HepG2 (cell line): Measurements from ENCODE around the gene YPEL3. TPM values are rescaled to one million over a fixed set of nuclear protein-coding genes. Genes with fewer than 3 reads are reported as not detected.

Experiments
- CHCHD3 ChIP-seq: sonication (generic); formaldehyde crosslinking; IDR thresholded peaks from 2 replicates; pipeline ENCODE4 v1.8.0; 2022; ENCODE audit warnings: mild to moderate bottlenecking, missing genetic modification reagents, moderate library complexity
- DPF2 ChIP-seq: sonication (generic); formaldehyde crosslinking; IDR thresholded peaks from 2 replicates; pipeline ENCODE4 v1.4.0; 2020; ENCODE audit warnings: mild to moderate bottlenecking, low read depth, missing genetic modification reagents, borderline replicate concordance
- ESRRA ChIP-seq: sonication (generic); formaldehyde crosslinking; IDR thresholded peaks from 2 replicates; pipeline ENCODE4 v1.5.1; 2020; ENCODE audit warnings: mild to moderate bottlenecking, low read depth, missing genetic modification reagents
- GATAD2A ChIP-seq: IDR thresholded peaks from 2 replicates; pipeline ENCODE4 v1.6.1; 2016
- MEF2D ChIP-seq: sonication (generic); formaldehyde crosslinking; IDR thresholded peaks from 2 replicates; pipeline ENCODE4 v1.5.1; 2020; ENCODE audit warnings: mild to moderate bottlenecking, missing genetic modification reagents
- RFX3 ChIP-seq: IDR thresholded peaks from 2 replicates; pipeline ENCODE4 v1.6.1; 2016; ENCODE audit warnings: missing biosample characterization, missing genetic modification reagents
- SOX6 ChIP-seq, 2 experiments: fragments of 450-650 bp in 1 of 2; sonication (generic) in 1 of 2; formaldehyde crosslinking in 1 of 2; IDR thresholded peaks; 2 replicates each; pipeline versions ENCODE4 v1.4.0 to v1.6.1; 2017 to 2020; ENCODE audit warnings: antibody characterized with exemption in 1 of 2, mild to moderate bottlenecking in 1 of 2, missing genetic modification reagents in 1 of 2
- ZFP82 ChIP-seq: sonication (generic); formaldehyde crosslinking; IDR thresholded peaks from 2 replicates; pipeline ENCODE4 v1.5.1; 2020; ENCODE audit warnings: mild to moderate bottlenecking, missing genetic modification reagents, borderline replicate concordance
- ZNF335 ChIP-seq: sonication (generic); formaldehyde crosslinking; IDR thresholded peaks from 2 replicates; pipeline ENCODE4 v1.4.0; 2020; ENCODE audit warnings: missing genetic modification reagents
- ZNF891 ChIP-seq: sonication (generic); formaldehyde crosslinking; IDR thresholded peaks from 2 replicates; pipeline ENCODE4 v1.5.0; 2020; ENCODE audit warnings: mild to moderate bottlenecking, missing genetic modification reagents
- polyA plus RNA-seq, 8 experiments: library from polyadenylated mRNA; depleted of rRNA in 3 of 8; stranded (reverse) in 7 of 8; unstranded in 1 of 8; fragments of >200 nt; fragmentation: Illumina TruSeq in 4 of 8; extraction: Trizol in 4 of 8; gene quantifications; 2 replicates each; pipeline versions ENCODE4 v1.2.1 to v1.2.3, GENCODE V29; 2011 to 2016; ENCODE audit warnings: low read depth in 4 of 8, missing spikeins in 1 of 8, mixed read lengths in 1 of 8; ENCODE audit not compliant: insufficient read depth in 1 of 8
- total RNA-seq, 5 experiments: library from RNA; depleted of rRNA; stranded (reverse); fragments of >200 nt; fragmentation: Illumina TruSeq; extraction: Trizol; gene quantifications; 2 replicates each; pipeline ENCODE4 v1.2.3, GENCODE V29; 2016; ENCODE audit warnings: low read depth in 1 of 5
- TF ChIP-seq, protein P1 (sequence below): sonication (generic); formaldehyde crosslinking; IDR thresholded peaks from 2 replicates; pipeline ENCODE4 v1.4.0; 2020; ENCODE audit warnings: mild to moderate bottlenecking, missing genetic modification reagents
- TF ChIP-seq, protein P2 (sequence below): IDR thresholded peaks from 2 replicates; pipeline ENCODE4 v1.6.1; 2016; ENCODE audit warnings: missing biosample characterization, missing genetic modification reagents, low read depth
- TF ChIP-seq, protein P3 (sequence below): sonication (generic); formaldehyde crosslinking; IDR thresholded peaks from 2 replicates; pipeline ENCODE4 v1.4.0; 2020; ENCODE audit warnings: missing genetic modification reagents
- TF ChIP-seq, protein P4 (sequence below): sonication (generic); formaldehyde crosslinking; conservative IDR thresholded peaks from 2 replicates; pipeline ENCODE4 v1.4.0; 2020; ENCODE audit warnings: mild to moderate bottlenecking, missing genetic modification reagents, moderate library complexity
- TF ChIP-seq, protein P5 (sequence below): IDR thresholded peaks from 2 replicates; pipeline ENCODE4 v1.6.1; 2012; ENCODE audit warnings: low read depth, low read length, improper control_type of control experiment
- TF ChIP-seq, protein P6 (sequence below): sonication (generic); formaldehyde crosslinking; IDR thresholded peaks from 2 replicates; pipeline ENCODE4 v1.4.0; 2020; ENCODE audit warnings: missing genetic modification reagents, mild to moderate bottlenecking, borderline replicate concordance

The YPEL3 gene
- total and polyA plus RNA-seq, 2 of the 13 experiments (the other 11 are each of a cell fraction or from before 2014, with no cell fraction given): 5.4 to 47.0 TPM

DNA sequence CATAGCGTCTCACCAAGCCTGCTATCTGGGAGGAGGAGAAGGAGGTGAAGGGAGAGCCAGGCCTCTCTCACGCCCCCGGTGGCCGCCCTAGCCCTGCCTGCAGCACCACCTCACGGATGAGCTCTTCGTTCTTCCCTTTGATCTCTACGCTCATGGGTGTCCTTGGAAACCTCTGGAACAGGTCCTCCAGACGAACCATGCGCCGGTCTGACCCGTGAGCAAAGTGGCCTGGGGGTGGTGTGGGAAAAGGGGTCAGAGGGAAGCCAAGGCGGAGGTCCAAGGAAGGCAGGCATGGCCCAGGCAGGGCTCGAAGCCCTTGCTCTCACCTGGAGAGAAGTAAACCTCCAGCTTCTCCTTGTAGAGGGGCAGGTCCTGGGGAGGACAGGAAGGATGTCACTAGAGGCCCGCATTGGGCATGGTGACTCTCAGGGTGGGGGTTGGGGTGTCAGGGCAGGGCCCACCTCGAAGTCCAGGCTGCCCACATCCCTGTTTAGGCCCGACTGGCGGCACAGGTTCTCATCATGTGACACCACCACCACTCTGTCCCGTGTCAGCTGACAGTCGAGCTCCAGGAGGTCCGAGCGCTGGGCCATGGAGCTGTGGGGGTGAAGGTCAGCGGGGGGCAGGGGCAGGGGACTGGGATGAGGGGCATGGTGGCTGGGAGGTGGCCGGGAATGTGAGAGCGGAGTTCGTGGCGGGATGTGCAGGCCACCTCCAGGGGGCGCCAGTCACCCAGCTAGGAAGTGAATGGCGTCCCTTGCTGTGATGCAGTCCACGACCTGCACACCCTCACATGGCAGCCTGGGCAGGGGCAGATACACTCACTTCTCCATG is 16.4 kb upstream of the YPEL3 start (continued):
- TF ChIP-seq, protein P1, sequence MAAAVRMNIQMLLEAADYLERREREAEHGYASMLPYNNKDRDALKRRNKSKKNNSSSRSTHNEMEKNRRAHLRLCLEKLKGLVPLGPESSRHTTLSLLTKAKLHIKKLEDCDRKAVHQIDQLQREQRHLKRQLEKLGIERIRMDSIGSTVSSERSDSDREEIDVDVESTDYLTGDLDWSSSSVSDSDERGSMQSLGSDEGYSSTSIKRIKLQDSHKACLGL: peak; percentile 18; the same call in 1 of the 2 replicates
- TF ChIP-seq ZNF335: 0 out of 2 replicates have a peak, but pooled peaks have one; percentile 0
- peak; percentile 51 for TF ChIP-seq GATAD2A
- TF ChIP-seq CHCHD3 (CRISPR knock-in tag): peak; percentile 79
- TF ChIP-seq, protein P2, sequence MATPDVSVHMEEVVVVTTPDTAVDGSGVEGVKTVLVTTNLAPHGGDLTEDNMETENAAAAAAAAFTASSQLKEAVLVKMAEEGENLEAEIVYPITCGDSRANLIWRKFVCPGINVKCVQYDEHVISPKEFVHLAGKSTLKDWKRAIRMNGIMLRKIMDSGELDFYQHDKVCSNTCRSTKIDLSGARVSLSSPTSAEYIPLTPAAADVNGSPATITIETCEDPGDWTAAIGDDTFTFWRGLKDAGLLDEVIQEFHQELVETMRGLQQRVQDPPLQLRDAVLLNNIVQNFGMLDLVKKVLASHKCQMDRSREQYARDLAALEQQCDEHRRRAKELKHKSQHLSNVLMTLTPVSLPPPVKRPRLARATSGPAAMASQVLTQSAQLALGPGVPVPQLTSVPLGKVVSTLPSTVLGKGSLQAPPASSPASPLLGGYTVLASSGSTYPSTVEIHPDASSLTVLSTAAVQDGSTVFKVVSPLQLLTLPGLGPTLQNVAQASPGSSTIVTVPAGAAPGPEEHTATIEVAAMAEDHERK (CRISPR knock-in tag): no peak
- TF ChIP-seq, protein P3, sequence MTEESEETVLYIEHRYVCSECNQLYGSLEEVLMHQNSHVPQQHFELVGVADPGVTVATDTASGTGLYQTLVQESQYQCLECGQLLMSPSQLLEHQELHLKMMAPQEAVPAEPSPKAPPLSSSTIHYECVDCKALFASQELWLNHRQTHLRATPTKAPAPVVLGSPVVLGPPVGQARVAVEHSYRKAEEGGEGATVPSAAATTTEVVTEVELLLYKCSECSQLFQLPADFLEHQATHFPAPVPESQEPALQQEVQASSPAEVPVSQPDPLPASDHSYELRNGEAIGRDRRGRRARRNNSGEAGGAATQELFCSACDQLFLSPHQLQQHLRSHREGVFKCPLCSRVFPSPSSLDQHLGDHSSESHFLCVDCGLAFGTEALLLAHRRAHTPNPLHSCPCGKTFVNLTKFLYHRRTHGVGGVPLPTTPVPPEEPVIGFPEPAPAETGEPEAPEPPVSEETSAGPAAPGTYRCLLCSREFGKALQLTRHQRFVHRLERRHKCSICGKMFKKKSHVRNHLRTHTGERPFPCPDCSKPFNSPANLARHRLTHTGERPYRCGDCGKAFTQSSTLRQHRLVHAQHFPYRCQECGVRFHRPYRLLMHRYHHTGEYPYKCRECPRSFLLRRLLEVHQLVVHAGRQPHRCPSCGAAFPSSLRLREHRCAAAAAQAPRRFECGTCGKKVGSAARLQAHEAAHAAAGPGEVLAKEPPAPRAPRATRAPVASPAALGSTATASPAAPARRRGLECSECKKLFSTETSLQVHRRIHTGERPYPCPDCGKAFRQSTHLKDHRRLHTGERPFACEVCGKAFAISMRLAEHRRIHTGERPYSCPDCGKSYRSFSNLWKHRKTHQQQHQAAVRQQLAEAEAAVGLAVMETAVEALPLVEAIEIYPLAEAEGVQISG (CRISPR knock-in tag): no peak; the same call in 1 of the 2 replicates
- TF ChIP-seq DPF2 (CRISPR knock-in tag): peak; percentile 59; the same call in 1 of the 2 replicates
- TF ChIP-seq, protein P4, sequence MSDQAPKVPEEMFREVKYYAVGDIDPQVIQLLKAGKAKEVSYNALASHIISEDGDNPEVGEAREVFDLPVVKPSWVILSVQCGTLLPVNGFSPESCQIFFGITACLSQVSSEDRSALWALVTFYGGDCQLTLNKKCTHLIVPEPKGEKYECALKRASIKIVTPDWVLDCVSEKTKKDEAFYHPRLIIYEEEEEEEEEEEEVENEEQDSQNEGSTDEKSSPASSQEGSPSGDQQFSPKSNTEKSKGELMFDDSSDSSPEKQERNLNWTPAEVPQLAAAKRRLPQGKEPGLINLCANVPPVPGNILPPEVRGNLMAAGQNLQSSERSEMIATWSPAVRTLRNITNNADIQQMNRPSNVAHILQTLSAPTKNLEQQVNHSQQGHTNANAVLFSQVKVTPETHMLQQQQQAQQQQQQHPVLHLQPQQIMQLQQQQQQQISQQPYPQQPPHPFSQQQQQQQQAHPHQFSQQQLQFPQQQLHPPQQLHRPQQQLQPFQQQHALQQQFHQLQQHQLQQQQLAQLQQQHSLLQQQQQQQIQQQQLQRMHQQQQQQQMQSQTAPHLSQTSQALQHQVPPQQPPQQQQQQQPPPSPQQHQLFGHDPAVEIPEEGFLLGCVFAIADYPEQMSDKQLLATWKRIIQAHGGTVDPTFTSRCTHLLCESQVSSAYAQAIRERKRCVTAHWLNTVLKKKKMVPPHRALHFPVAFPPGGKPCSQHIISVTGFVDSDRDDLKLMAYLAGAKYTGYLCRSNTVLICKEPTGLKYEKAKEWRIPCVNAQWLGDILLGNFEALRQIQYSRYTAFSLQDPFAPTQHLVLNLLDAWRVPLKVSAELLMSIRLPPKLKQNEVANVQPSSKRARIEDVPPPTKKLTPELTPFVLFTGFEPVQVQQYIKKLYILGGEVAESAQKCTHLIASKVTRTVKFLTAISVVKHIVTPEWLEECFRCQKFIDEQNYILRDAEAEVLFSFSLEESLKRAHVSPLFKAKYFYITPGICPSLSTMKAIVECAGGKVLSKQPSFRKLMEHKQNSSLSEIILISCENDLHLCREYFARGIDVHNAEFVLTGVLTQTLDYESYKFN: peak; percentile 79
- TF ChIP-seq SOX6 (IDR thresholded peaks at IDR 0.05): no peak
- TF ChIP-seq SOX6 (CRISPR knock-in tag; IDR thresholded peaks at IDR 0.05): peak; percentile 73
- TF ChIP-seq MEF2D (CRISPR knock-in tag): peak; percentile 56; the same call in 1 of the 2 replicates
- peak; percentile 86 for TF ChIP-seq ESRRA (CRISPR knock-in tag)
- no peak for TF ChIP-seq ZFP82
- TF ChIP-seq ZNF891 (CRISPR knock-in tag): peak; percentile 73; the same call in 1 of the 2 replicates
- TF ChIP-seq RFX3 (CRISPR knock-in tag): no peak
- TF ChIP-seq, protein P5, sequence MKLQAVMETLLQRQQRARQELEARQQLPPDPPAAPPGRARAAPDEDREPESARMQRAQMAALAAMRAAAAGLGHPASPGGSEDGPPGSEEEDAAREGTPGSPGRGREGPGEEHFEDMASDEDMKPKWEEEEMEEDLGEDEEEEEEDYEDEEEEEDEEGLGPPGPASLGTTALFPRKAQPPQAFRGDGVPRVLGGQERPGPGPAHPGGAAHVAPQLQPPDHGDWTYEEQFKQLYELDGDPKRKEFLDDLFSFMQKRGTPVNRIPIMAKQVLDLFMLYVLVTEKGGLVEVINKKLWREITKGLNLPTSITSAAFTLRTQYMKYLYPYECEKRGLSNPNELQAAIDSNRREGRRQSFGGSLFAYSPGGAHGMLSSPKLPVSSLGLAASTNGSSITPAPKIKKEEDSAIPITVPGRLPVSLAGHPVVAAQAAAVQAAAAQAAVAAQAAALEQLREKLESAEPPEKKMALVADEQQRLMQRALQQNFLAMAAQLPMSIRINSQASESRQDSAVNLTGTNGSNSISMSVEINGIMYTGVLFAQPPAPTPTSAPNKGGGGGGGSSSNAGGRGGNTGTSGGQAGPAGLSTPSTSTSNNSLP: 0 out of 2 replicates have a peak, but pooled peaks have one; percentile 13
- TF ChIP-seq, protein P6, sequence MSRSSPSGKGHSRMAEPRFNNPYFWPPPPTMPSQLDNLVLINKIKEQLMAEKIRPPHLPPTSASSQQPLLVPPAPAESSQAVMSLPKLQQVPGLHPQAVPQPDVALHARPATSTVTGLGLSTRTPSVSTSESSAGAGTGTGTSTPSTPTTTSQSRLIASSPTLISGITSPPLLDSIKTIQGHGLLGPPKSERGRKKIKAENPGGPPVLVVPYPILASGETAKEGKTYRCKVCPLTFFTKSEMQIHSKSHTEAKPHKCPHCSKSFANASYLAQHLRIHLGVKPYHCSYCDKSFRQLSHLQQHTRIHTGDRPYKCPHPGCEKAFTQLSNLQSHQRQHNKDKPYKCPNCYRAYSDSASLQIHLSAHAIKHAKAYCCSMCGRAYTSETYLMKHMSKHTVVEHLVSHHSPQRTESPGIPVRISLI (CRISPR knock-in tag): peak; percentile 46; the same call in 1 of the 2 replicates
